Measurements from ENCODE around the gene OVCA2. TPM values are rescaled to one million over a fixed set of nuclear protein-coding genes. Genes with fewer than 3 reads are reported as not detected.

Gene OVCA2
- total and polyA plus RNA-seq, 12 donors = 37.2 to 155 (median 64.0) TPM

- intact Hi-C loops (cut with DNase I) = loop anchor here (10.0 kb wide), 2 partner anchors 123 to 233 kb away; no protein-coding TSS in a partner anchor
- H3K27ac ChIP-seq = peak overlapping the region in 1 of 5 donors; percentile 67
- H3K36me3 ChIP-seq (replicated peaks in 1 of 2) = no peaks in the 10 kb centered on the region
- H3K4me1 ChIP-seq (replicated peaks in 1 of 2) = peaks cover 23 to 42% of the 10 kb centered on the region in 2 donors
- H3K27me3 ChIP-seq = no peaks in the 10 kb centered on the region
- no peak overlapping the region for H3K4me3 ChIP-seq
- TF ChIP-seq, protein P1, sequence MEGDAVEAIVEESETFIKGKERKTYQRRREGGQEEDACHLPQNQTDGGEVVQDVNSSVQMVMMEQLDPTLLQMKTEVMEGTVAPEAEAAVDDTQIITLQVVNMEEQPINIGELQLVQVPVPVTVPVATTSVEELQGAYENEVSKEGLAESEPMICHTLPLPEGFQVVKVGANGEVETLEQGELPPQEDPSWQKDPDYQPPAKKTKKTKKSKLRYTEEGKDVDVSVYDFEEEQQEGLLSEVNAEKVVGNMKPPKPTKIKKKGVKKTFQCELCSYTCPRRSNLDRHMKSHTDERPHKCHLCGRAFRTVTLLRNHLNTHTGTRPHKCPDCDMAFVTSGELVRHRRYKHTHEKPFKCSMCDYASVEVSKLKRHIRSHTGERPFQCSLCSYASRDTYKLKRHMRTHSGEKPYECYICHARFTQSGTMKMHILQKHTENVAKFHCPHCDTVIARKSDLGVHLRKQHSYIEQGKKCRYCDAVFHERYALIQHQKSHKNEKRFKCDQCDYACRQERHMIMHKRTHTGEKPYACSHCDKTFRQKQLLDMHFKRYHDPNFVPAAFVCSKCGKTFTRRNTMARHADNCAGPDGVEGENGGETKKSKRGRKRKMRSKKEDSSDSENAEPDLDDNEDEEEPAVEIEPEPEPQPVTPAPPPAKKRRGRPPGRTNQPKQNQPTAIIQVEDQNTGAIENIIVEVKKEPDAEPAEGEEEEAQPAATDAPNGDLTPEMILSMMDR (IDR thresholded peaks at IDR 0.05) = no peak
- TF ChIP-seq POLR2A (IDR thresholded peaks at IDR 0.05) = no peak
- peak in 1 of 7 donors; percentile 39 for DNase-seq
- WGBS, 4 donors = 53 to 61% (median 57%) methylated on average over 13 to 14 of the region's 14 CpGs
- H3K9me3 ChIP-seq (replicated peaks in 1 of 3) = no peaks in the 10 kb centered on the region
Observed at GRCh38 chr17:2051933-2052559, 10.2 kb downstream of the OVCA2 start.

DNA sequence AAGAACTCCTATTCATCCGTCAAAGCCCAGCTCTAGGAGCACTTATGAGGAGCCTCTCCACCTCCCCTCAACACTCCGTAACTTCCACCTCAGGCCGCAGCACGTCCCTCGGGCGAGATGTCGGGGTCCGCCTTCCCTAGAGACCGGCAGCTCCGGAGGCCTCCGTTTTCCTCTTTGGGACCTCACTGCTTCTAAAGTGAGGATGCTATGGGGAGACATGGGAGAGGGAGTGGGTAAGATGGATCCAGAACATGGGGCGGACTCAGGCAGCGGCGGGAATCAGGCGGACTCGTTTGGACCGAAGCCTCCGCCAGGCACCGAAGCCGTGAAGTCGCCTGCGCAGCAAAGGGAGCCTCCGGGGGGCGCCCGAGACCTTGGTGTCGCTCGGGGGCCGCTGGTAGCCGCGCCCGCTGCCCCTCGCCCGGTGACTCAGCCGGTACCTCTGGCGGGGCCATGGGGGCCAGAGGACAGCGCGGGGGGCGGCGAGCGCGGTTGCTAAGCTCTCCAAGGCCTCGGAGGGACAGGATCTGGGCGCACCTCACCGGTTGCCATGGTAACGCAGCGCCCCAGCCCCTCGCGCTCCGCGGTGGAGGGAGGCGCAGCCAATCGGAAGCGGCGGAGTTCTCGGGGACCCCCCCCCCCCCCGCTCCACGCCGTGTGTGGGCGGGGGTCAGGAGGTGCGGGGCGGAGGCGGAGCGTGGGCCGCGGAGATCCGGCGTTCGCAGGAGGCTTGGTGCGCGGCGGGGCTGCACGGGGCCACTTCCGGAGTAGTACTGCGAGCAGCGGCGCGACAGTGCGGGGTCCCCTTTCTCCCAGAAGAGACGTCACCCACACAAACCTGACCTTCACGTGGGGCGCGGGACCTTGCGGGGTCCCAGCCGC lies 11.8 kb downstream of the OVCA2 start:
- TF ChIP-seq POLR2A (IDR thresholded peaks at IDR 0.05) = peak in 1 of 2 donors; percentile 10
- TF ChIP-seq, protein P1 (IDR thresholded peaks at IDR 0.05) = peak; percentile 20 to 74 (median 56)
- intact Hi-C loops (cut with DNase I) = loop anchor here (2.0 to 10.0 kb wide), 3 partner anchors 121 to 231 kb away; no protein-coding TSS in a partner anchor
- WGBS, 4 donors = 5 to 17% (median 9%) methylated on average over 18 to 84 of the region's 84 CpGs
- Histone ChIP-seq H3K4me3 (peak overlapping the region in 2 of 4 donors; percentile 15 to 72), H3K36me3 (replicated peaks in 1 of 2) (no peaks in the 10 kb centered on the region), H3K27me3 (no peaks in the 10 kb centered on the region), H3K27ac (peak overlapping the region in 4 of 5 donors; percentile 39 to 88 (median 63)), H3K4me1 (replicated peaks in 1 of 2) (peaks cover 23 to 41% of the 10 kb centered on the region in 2 donors), H3K9me3 (replicated peaks in 1 of 3) (no peaks in the 10 kb centered on the region)
- peak; percentile 76 to 91 (median 84) for DNase-seq

DNA sequence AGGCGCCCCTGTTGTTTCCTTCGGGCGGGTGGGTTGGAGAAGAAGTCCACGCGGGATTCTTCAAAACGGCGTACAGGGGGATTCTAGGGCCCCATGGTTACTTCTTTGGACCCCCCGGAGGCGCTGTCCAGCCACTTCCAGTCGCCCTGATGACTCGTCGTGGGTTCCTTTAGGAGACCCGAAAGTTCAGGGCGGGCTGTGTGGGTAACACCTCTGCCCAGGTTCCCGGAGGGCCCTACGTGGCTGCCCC lies 12.4 kb downstream of the OVCA2 start:
- no peaks in the 10 kb centered on the region for H3K36me3 ChIP-seq (replicated peaks in 1 of 2)
- peak overlapping the region in 4 of 5 donors; percentile 39 to 88 (median 63) for H3K27ac ChIP-seq
- 0 to 2% (median 1%) methylated on average over 2 to 16 of the region's 16 CpGs; no CpG with 5 or more reads in 1 of the 4 donors for WGBS, 4 donors
- H3K4me1 ChIP-seq (replicated peaks in 1 of 2) = peaks cover 20 to 35% of the 10 kb centered on the region in 2 donors
- no peak for DNase-seq
- H3K9me3 ChIP-seq (replicated peaks in 1 of 3) = no peaks in the 10 kb centered on the region
- no peaks in the 10 kb centered on the region for H3K27me3 ChIP-seq
- H3K4me3 ChIP-seq = peak overlapping the region in 1 of 4 donors; percentile 72
- TF ChIP-seq, protein P1 (IDR thresholded peaks at IDR 0.05) = no peak
- TF ChIP-seq POLR2A (IDR thresholded peaks at IDR 0.05) = no peak
- intact Hi-C loops (cut with DNase I) = loop anchor here (2.0 to 10.0 kb wide), 3 partner anchors 121 to 231 kb away; no protein-coding TSS in a partner anchor

Data from adrenal gland (tissue), 12 donors.